A673 (cell line): ENCODE results near the gene STX4. TPM values are rescaled to one million over a fixed set of nuclear protein-coding genes. Genes with fewer than 3 reads are reported as not detected.

ENCODE experiments used
- BruUV-seq: library from RNA; stranded (reverse); fragments of 400-500 nt; replicated peaks from 2 replicates; lab custom pipeline; 2021; lab: Mats Ljungman, UMichigan
- CTCF ChIA-PET: fragments of 300-600 bp; sonication (Branson Sonifier 250); formaldehyde crosslinking; loops from one replicate; lab custom pipeline; 2022; ENCODE audit warnings: antibody characterized with exemption; lab: Charles Lee
- POLR2A ChIA-PET: fragments of 300-600 bp; sonication (Branson Sonifier 250); formaldehyde crosslinking; loops from one replicate; lab custom pipeline; 2022; ENCODE audit warnings: antibody characterized with exemption; ENCODE audit not compliant: low non-redundant PET; lab: Charles Lee
- DNase-seq: peaks from one replicate; pipeline ENCODE4 v3.0.0-alpha.2; 2015; ENCODE audit warnings: low spot score
- H3K27ac ChIP-seq: fragments of 200-600 bp; sonication (generic); 2 replicates; pipeline ENCODE4 v1.5.1; 2016; ENCODE audit warnings: mixed run types, low read depth, mild to moderate bottlenecking, mixed read lengths, antibody characterized with exemption, low read length; ENCODE audit not compliant: poor library complexity, severe bottlenecking
- H3K27me3 ChIP-seq: fragments of 200-600 bp; sonication (generic); replicated peaks from 2 replicates; pipeline ENCODE4 v1.6.1; 2017; ENCODE audit warnings: mixed run types, low read depth, mild to moderate bottlenecking, mixed read lengths, antibody characterized with exemption, low read length; ENCODE audit not compliant: insufficient read depth, poor library complexity
- H3K36me3 ChIP-seq: fragments of 200-600 bp; sonication (generic); 2 replicates; pipeline ENCODE4 v1.6.1; 2016; ENCODE audit warnings: mixed run types, mild to moderate bottlenecking, mixed read lengths, antibody characterized with exemption, low read length; ENCODE audit not compliant: insufficient read depth, poor library complexity, severe bottlenecking
- H3K4me1 ChIP-seq: fragments of 200-600 bp; sonication (generic); 2 replicates; pipeline ENCODE4 v1.6.1; 2017; ENCODE audit warnings: mixed run types, mild to moderate bottlenecking, mixed read lengths, antibody characterized with exemption, low read length; ENCODE audit not compliant: insufficient read depth, poor library complexity, severe bottlenecking
- H3K4me3 ChIP-seq: fragments of 200-600 bp; sonication (generic); 2 replicates; pipeline ENCODE4 v1.5.1; 2016; ENCODE audit warnings: low read depth, mixed run types, mild to moderate bottlenecking, mixed read lengths, low read length; ENCODE audit not compliant: poor library complexity, severe bottlenecking
- H3K9me3 ChIP-seq: fragments of 200-600 bp; sonication (generic); 2 replicates; pipeline ENCODE4 v1.6.1; 2016; ENCODE audit warnings: mixed run types, low read depth, mild to moderate bottlenecking, mixed read lengths, antibody characterized with exemption, low read length; ENCODE audit not compliant: poor library complexity, severe bottlenecking
- EZH2 ChIP-seq: fragments of 200-600 bp; sonication (generic); IDR thresholded peaks from 2 replicates; pipeline ENCODE4 v1.6.1; 2017; ENCODE audit warnings: borderline replicate concordance, low read depth, mild to moderate bottlenecking, mixed read lengths, antibody characterized with exemption, low read length; ENCODE audit not compliant: poor library complexity, severe bottlenecking
- intact Hi-C: fragments of 100-400 bp; cut with micrococcal nuclease; formaldehyde crosslinking; loops from one replicate; pipeline ENCODE4 v1.10.0; 2022; ENCODE audit not compliant: unreplicated experiment
- total RNA-seq: library from RNA; stranded (reverse); gene quantifications from 2 replicates; pipeline ENCODE4 v1.2.3, GENCODE V29; 2021
- TF ChIP-seq, protein P1 (sequence below): fragments of 300-800, 200-600 bp; sonication (generic); conservative IDR thresholded peaks from 2 replicates; pipeline ENCODE4 v1.5.1; 2017; ENCODE audit warnings: low read depth, mild to moderate bottlenecking, antibody characterized with exemption, low read length, moderate library complexity, mixed read lengths

The STX4 gene
- total RNA-seq, 1 experiment from 2014 or later, result 31.2 TPM

DNA sequence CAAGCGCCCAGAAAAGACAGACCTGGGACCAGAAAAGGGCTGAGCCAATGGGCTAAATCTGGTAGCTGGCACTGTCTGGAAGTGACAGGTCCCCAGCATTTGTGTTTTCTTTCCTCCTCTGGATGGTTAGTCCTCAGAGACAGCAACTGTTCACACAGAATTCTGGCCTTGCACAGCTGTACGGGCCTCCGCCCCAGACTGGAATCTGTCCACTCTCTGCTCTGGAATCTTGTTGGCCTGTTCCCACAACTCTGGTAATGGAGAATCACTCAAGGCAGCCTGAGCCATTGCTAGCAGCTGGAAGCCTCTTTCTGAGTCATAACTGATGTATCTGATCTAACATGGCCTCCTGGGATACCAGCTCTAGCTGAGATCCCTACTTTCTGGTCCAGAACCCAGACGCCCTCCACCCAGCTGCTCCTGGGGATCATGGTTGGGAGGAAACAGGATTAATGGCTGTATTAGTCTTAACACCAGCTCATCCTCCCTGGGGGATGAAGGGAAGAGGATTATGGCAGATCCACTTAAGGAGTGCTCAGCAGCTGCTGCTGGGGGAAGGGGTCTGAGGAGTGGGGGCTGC is 31.6 kb downstream of the STX4 start:
- ChIA-PET POLR2A (no interaction called here), CTCF (no interaction called here)
- Histone ChIP-seq H3K27me3 (no peaks in the 10 kb centered on the region), H3K4me1 (peaks cover 14% of the 10 kb centered on the region), H3K9me3 (no peaks in the 10 kb centered on the region), H3K4me3 (no peak overlapping the region), H3K27ac (peak overlapping the region; percentile 85), H3K36me3 (peaks cover 11% of the 10 kb centered on the region)
- BruUV-seq, result no TSS peak
- DNase-seq, result peak; percentile 91
- no peak for TF ChIP-seq EZH2
- TF ChIP-seq, protein P1, sequence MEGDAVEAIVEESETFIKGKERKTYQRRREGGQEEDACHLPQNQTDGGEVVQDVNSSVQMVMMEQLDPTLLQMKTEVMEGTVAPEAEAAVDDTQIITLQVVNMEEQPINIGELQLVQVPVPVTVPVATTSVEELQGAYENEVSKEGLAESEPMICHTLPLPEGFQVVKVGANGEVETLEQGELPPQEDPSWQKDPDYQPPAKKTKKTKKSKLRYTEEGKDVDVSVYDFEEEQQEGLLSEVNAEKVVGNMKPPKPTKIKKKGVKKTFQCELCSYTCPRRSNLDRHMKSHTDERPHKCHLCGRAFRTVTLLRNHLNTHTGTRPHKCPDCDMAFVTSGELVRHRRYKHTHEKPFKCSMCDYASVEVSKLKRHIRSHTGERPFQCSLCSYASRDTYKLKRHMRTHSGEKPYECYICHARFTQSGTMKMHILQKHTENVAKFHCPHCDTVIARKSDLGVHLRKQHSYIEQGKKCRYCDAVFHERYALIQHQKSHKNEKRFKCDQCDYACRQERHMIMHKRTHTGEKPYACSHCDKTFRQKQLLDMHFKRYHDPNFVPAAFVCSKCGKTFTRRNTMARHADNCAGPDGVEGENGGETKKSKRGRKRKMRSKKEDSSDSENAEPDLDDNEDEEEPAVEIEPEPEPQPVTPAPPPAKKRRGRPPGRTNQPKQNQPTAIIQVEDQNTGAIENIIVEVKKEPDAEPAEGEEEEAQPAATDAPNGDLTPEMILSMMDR, result no peak
- intact Hi-C loops, result no loop called here

DNA sequence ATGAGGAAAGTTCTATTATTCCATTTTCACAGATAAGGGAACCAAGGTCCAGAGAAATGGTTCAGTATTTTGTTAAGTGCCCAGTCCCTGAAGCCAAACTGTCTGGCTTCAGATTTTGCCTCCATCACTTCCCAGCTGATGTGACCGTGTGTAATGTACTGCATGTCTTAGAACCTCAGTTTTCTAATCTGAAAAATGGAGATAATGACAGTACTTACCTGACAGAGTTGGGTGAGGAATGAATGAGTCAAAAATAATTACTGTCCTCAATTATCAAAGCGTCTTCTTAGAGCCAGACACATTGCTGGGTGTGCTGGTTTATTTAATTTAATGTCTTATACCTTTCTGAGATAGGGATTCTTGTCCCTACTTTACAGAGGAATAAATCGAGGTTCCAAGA is 34.0 kb downstream of the STX4 start:
- ChIA-PET CTCF (no interaction called here), POLR2A (no interaction called here)
- intact Hi-C loops, result no loop called here
- no TSS peak for BruUV-seq
- H3K36me3 ChIP-seq, result peaks cover 6% of the 10 kb centered on the region
- no peaks in the 10 kb centered on the region for H3K9me3 ChIP-seq
- TF ChIP-seq EZH2, result no peak
- TF ChIP-seq, protein P1, result no peak
- no peak overlapping the region for H3K4me3 ChIP-seq
- DNase-seq, result no peak
- H3K27me3 ChIP-seq, result no peaks in the 10 kb centered on the region
- H3K4me1 ChIP-seq, result peaks cover 26% of the 10 kb centered on the region
- no peak overlapping the region for H3K27ac ChIP-seq

DNA sequence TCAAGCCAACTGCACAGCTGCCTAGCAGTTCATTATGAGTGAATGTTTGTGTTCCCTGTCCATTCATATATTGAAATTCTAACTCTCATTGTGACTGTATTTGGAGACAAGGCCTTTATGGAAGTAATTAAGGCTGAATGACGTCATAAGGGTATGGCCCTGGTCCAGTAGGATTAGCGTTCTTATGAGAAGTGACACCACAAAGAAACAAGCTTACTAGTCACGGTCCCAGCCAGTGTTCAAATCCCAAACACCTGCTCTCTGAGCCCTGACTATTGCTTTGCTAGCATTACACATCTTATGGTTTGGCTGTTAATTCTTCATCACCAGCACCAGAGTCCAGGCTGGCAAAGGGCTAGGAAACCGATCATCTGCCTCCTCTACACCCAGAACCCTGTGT is 38.5 kb downstream of the STX4 start:
- peaks cover 7% of the 10 kb centered on the region for H3K36me3 ChIP-seq
- peaks cover 19% of the 10 kb centered on the region for H3K4me1 ChIP-seq
- no TSS peak for BruUV-seq
- TF ChIP-seq, protein P1, result no peak
- no peak for TF ChIP-seq EZH2
- H3K4me3 ChIP-seq, result peak overlapping the region; percentile 89
- H3K27ac ChIP-seq, result peak overlapping the region; percentile 99
- no peaks in the 10 kb centered on the region for H3K9me3 ChIP-seq
- ChIA-PET CTCF (no interaction called here), POLR2A (no interaction called here)
- no peaks in the 10 kb centered on the region for H3K27me3 ChIP-seq
- intact Hi-C loops, result no loop called here
- peak; percentile 79 for DNase-seq
